Measurements from ENCODE around the gene MAZ.
"Not testable (repeated sequence)": the region's sequence is repeated elsewhere in the genome, so short reads cannot be mapped to it uniquely, and the experiment has no call there.

MAZ gene

DNA sequence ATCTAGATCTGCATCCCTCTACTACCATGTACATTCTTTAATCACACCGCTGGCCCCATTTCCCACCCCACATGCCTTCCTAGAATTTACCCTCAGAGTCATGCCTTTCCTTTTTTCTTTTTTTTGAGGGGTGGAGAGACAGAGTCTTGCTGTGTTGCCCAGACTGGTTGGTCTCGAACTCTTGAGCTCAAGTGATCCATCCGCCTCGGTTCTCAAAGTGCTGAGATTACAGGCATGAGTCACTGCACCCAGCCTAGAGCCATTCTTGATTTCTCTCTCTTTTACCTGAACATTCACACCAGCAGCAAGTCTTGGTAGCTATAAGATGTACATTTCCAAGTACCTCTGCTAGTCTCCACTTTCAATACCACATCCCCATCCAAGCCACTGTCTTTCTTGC, 11.8 kb downstream of the MAZ start:
- no peak for DNase-seq (ENCODE audit: low spot score in 2 of 2)
- peaks cover 22% of the 10 kb centered on the region for H3K4me1 ChIP-seq
- no peaks in the 10 kb centered on the region for H3K27me3 ChIP-seq (ENCODE audit: low read depth)
- H3K9me3 ChIP-seq = no peaks in the 10 kb centered on the region
- H3K36me3 ChIP-seq (replicated peaks) = peaks cover 36% of the 10 kb centered on the region
- in situ Hi-C loops (cut with MboI; ENCODE audit: low sequenced_read_pairs) = no loop called here
- H3K4me3 ChIP-seq = no peak overlapping the region

DNA sequence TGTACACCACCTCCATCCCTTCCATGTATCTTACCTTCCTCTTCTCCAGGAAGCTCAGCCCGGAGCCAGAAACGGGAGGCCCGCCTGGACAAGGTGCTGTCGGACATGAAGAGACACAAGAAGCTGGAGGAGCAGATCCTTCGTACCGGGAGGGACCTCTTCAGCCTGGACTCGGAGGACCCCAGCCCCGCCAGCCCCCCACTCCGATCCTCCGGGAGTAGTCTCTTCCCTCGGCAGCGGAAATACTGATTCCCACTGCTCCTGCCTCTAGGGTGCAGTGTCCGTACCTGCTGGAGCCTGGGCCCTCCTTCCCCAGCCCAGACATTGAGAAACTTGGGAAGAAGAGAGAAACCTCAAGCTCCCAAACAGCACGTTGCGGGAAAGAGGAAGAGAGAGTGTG, 13.2 kb downstream of the MAZ start:
- no peaks in the 10 kb centered on the region for H3K27me3 ChIP-seq (ENCODE audit: low read depth)
- no peak for DNase-seq (ENCODE audit: low spot score in 2 of 2)
- no peak overlapping the region for H3K4me3 ChIP-seq
- H3K36me3 ChIP-seq (replicated peaks) = peaks cover 36% of the 10 kb centered on the region
- H3K9me3 ChIP-seq = no peaks in the 10 kb centered on the region
- H3K4me1 ChIP-seq = peaks cover 21% of the 10 kb centered on the region
- in situ Hi-C loops (cut with MboI; ENCODE audit: low sequenced_read_pairs) = no loop called here

DNA sequence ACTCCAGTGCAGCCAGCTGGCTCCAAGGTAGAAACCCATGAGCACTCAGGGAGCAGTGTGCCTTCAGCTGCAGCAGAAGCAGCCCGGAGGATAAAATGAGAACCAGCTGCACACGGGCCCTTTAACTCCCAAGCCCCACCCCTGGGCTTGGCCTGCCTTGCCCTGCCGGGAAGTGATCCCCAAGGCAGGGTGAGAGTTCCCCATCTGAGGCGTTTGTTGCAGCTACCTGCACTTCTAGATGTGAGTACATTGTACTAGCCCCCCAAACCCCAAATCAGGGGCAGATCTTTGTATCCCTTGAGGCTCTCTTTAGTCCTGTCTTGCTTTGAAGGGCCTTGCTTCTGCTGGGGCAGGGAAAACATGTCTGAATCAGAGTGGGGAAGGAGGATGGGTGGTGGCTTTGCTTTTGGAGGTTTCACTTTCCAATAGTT, 14.0 kb downstream of the MAZ start, which contains the start of gene MVP:
TSS of gene MVP (plus strand) at position 192 of the 431 bp plus-strand sequence. CDS start 10,088 bp downstream, outside the sequence.
- in situ Hi-C loops (cut with MboI; ENCODE audit: low sequenced_read_pairs) = no loop called here
- peaks cover 16% of the 10 kb centered on the region for H3K4me1 ChIP-seq
- H3K36me3 ChIP-seq (replicated peaks) = peaks cover 36% of the 10 kb centered on the region
- H3K9me3 ChIP-seq = no peaks in the 10 kb centered on the region
- H3K27me3 ChIP-seq (ENCODE audit: low read depth) = no peaks in the 10 kb centered on the region
- peak in 1 of 2 experiments; percentile 53 for DNase-seq (ENCODE audit: low spot score in 2 of 2)
- peak within 1 kb of the TSS; percentile 20 for H3K4me3 ChIP-seq

DNA sequence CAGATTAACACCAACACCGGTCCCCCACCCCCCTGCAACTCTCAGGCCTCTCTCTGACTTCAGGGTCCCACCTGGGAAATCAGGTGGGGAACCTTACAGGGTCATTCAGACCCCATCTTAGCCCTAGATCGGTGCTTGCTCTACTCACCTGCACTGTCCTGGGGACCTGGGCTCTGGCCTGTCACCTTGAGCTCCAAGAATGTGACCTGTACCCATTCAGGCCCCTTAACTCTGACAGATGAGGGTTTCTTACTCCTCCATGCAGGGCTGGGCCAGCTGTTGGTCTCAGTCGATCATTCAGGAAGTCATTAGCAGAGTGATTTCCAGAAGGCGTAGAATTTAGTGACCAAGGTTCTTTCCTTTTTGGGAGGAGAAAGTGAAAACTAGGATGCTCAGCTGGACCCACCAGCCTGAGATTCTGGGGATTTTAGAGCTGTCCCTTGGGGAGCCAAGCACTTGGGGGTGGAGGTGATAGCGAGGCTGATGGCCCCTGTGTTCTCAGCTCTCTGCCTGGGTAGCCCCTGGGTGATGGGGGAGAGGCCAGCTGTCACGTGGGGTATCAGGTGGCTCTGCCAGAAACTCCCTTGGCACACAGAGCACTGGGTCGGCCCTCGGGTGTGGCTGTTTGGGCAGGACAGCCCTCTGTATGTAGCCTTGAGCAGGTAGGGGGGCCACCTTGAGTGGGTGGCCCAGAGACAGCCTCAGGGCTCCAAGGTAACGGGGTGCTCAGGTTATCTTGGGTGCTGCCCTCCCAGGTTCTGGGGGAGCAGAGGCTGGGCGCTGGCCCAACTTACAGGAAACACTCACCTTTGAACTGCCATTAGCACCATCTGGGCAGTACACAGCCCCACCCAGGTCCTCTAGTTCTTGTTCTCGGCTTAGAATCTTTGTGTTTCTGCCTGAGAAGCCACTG, 14.7 kb downstream of the MAZ start:
- in situ Hi-C loops (cut with MboI; ENCODE audit: low sequenced_read_pairs) = no loop called here
- Histone ChIP-seq H3K36me3 (replicated peaks) (peaks cover 36% of the 10 kb centered on the region), H3K4me1 (peaks cover 15% of the 10 kb centered on the region)

DNA sequence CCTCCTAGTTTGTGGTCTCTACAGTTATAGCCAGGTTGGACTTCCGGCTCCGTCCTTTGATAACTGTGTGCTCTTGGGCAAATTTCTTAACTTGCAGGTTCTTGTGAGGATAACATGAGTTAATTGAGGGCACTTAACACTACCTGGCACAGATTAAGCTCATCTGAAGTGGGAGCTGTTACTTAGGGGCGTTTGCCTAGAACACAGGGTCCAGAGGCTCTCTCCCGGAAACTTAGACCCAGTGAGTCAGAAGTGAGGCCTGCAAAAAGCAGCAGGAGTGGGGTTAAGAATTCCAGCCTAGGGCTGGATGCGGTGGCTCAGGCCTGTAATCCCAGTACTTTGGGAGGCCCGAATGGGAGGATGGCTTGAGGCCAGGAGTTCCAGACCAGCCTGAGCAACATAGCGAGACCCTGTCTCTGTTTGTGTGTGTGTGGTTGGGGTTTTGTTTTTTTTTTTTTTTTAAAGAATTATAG, 15.3 kb downstream of the MAZ start:
- peaks cover 36% of the 10 kb centered on the region for H3K36me3 ChIP-seq (replicated peaks)
- no peak for DNase-seq (ENCODE audit: low spot score in 2 of 2)
- no peak overlapping the region for H3K4me3 ChIP-seq
- H3K27me3 ChIP-seq (ENCODE audit: low read depth) = no peaks in the 10 kb centered on the region
- H3K4me1 ChIP-seq = peaks cover 15% of the 10 kb centered on the region
- in situ Hi-C loops (cut with MboI; ENCODE audit: low sequenced_read_pairs) = no loop called here
- no peaks in the 10 kb centered on the region for H3K9me3 ChIP-seq

More for the DNA sequence above, 14.7 kb downstream of the MAZ start:
- no peaks in the 10 kb centered on the region for H3K27me3 ChIP-seq (ENCODE audit: low read depth)
- DNase-seq (ENCODE audit: low spot score in 2 of 2) = no peak
- no peaks in the 10 kb centered on the region for H3K9me3 ChIP-seq
- peak overlapping the region; percentile 20; the same call in 1 of the 2 replicates for H3K4me3 ChIP-seq

DNA sequence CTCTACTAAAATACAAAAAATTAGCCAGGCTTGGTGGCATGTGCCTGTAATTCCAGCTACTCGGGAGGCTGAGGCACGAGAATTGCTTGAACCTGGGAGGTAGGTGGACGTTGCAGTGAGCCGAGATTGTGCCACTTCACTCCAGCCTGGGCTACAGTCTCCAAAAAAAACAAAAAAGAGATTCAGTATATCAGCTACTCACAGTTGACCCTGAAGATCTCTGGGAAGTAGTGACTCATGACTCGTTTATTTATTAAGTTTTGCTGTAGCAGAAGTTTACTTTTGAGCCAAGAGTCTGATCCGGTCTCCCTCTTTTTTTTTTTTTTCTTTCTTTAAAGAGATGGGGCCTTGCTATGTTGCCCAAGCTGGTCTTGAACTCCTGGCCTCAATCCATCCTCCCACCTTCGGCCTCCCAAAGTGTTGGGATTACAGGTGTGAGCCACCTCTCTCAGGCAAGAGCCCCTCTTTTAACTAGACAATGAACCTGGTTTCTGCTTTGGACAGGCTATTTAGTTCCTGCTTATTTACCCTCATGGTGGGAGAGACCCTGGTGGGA, 18.3 kb downstream of the MAZ start:
- Histone ChIP-seq H3K9me3 (no peaks in the 10 kb centered on the region), H3K27me3 (ENCODE audit: low read depth) (no peaks in the 10 kb centered on the region), H3K4me1 (peaks cover 9% of the 10 kb centered on the region; the same call in 1 of the 2 replicates), H3K4me3 (no peak overlapping the region), H3K36me3 (replicated peaks) (peaks cover 14% of the 10 kb centered on the region)
- DNase-seq (ENCODE audit: low spot score in 2 of 2) = no peak
- in situ Hi-C loops (cut with MboI; ENCODE audit: low sequenced_read_pairs) = no loop called here

DNA sequence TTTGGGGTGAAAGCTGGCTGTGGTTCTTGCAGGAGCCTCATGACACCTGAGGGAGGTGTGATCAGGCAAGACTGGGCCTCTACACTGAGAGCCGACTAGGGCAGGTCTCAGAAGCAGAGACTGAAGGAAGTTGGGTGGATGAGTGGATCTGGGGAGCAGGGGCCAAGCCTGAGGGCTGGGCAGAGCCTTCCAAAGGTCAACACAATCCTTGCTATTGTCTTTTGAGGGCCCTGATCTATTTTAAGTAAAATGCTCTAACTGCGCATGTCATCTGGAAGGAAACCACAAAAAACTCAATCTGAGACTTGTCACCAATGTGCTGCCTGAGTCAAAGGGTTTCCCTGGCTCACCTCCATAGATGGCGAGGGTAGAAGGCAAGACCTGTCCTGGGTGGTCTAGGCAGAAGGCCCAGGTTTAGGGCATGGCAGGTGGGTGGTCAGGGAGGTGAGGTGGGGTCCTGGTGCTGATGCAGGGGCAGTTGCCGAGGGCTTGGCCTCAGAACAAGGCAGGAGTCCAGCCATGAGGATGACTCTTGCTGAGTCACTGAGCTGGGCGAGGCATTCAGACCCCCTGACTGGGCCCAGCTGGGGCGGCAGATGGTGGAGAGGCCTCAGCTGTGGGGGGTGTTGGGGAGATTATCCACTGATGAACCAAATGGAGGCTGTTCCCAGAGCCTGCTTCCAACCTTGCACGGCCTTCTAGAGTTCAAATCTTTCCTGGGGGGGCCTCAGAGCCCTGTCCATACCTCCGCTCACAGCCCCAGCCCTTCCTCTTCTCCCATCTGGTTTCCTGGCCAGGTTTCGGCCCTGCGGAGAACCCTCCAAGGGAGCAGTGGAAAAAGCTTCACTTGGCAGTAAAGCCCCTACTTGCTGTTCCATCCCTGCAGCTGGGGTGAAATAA, 19.1 kb downstream of the MAZ start:
- H3K36me3 ChIP-seq (replicated peaks) = peaks cover 7% of the 10 kb centered on the region
- no peaks in the 10 kb centered on the region for H3K9me3 ChIP-seq
- in situ Hi-C loops (cut with MboI; ENCODE audit: low sequenced_read_pairs) = no loop called here
- DNase-seq (ENCODE audit: low spot score in 2 of 2) = no peak
- no peak overlapping the region for H3K4me3 ChIP-seq
- H3K27me3 ChIP-seq (ENCODE audit: low read depth) = no peaks in the 10 kb centered on the region
- H3K4me1 ChIP-seq = peaks cover 2% of the 10 kb centered on the region; the same call in 1 of the 2 replicates

DNA sequence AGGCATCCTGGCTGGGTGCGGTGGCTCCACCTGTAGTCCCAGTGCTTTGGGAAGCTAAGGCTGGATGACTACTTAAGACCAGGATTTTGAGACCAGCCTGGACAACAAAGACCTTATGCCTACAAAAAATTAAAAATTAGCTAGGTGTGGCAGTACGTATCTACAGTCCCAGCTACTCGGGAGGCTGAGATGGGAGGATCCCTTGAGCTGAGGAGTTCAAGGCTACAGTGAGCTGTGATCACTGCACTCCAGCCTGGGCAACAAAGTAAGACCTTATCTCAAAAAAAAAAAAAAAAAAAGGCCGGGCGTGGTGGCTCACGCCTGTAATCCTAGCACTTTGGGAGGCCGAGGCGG, 20.0 kb downstream of the MAZ start:
- H3K4me1 ChIP-seq = 0 out of 2 replicates have a peak, but pooled peaks cover 2% of the 10 kb centered on the region
- no peak overlapping the region for H3K4me3 ChIP-seq

DNA sequence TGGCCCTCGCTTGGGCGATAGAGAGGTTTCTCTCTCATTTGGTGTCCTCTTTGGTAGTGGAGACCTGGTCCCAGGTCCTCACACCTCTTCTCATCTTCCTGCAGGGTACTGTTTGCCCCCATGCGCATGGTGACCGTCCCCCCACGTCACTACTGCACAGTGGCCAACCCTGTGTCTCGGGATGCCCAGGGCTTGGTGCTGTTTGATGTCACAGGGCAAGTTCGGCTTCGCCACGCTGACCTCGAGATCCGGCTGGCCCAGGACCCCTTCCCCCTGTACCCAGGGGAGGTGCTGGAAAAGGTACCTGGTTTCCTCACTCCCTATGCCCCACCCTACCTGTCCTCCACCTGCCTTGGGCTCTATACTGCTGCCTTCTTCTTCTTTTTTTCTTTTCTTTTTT, 24.4 kb downstream of the MAZ start:
- in situ Hi-C loops (cut with MboI; ENCODE audit: low sequenced_read_pairs) = no loop called here
- Histone ChIP-seq H3K27me3 (ENCODE audit: low read depth) (no peaks in the 10 kb centered on the region), H3K36me3 (replicated peaks) (no peaks in the 10 kb centered on the region), H3K4me3 (no peak overlapping the region), H3K9me3 (no peaks in the 10 kb centered on the region), H3K4me1 (0 out of 2 replicates have a peak, but pooled peaks cover 2% of the 10 kb centered on the region)
- DNase-seq (ENCODE audit: low spot score in 2 of 2) = no peak

More for the DNA sequence above, 20.0 kb downstream of the MAZ start:
- no peak for DNase-seq (ENCODE audit: low spot score in 2 of 2)
- H3K36me3 ChIP-seq (replicated peaks) = no peaks in the 10 kb centered on the region; the same call in 1 of the 2 replicates
- H3K9me3 ChIP-seq = no peaks in the 10 kb centered on the region
- in situ Hi-C loops (cut with MboI; ENCODE audit: low sequenced_read_pairs) = no loop called here
- H3K27me3 ChIP-seq (ENCODE audit: low read depth) = no peaks in the 10 kb centered on the region

DNA sequence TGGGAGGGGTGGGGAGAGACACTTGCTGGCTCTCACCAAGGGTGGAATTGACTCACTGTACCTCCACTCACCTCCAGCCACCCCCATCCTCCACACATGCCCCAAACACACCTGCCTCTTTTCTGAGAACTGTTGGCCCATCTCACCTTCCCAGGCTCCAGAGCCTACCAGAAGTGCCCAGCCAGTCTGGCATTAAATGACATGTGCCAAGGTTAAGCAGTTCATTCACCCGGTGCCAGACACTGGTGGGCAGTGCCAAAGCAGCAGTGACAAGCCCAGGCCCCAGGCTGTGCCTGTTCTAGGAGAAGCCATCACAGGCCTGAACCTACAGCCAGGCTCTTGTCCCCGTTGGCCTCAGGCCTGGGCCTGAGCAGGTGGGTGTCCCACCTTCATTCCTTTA, 25.2 kb downstream of the MAZ start:
- DNase-seq (ENCODE audit: low spot score in 2 of 2) = no peak
- H3K36me3 ChIP-seq (replicated peaks) = no peaks in the 10 kb centered on the region
- 0 out of 2 replicates have a peak, but pooled peaks cover 2% of the 10 kb centered on the region for H3K4me1 ChIP-seq
- H3K27me3 ChIP-seq (ENCODE audit: low read depth) = no peaks in the 10 kb centered on the region
- H3K9me3 ChIP-seq = no peaks in the 10 kb centered on the region
- in situ Hi-C loops (cut with MboI; ENCODE audit: low sequenced_read_pairs) = no loop called here
- H3K4me3 ChIP-seq = no peak overlapping the region

DNA sequence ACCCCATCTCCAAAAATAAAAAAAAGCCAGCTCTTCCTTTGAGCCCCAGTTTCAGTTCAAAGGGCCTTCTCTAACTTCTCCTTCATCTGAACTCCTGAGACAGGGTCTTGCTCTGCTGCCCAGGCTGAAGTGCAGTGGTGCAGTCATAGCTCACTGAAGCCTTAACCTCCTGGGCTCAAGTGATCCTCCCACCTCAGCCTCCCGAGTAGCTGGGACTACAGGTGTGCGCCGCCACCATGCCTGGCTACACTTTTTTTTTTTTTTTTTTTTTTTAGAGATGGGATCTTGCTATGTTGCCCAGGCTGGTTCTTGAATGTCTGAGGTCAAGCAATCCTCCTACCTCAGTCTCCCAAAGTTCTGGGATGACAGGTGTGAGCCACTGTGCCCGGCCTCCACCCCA, 26.9 kb downstream of the MAZ start:
- H3K27me3 ChIP-seq (ENCODE audit: low read depth); DNase-seq (ENCODE audit: low spot score in 2 of 2); H3K36me3 ChIP-seq (replicated peaks); H3K4me3 ChIP-seq; H3K4me1 ChIP-seq; H3K9me3 ChIP-seq; in situ Hi-C loops (cut with MboI; ENCODE audit: low sequenced_read_pairs): not testable (repeated sequence)

DNA sequence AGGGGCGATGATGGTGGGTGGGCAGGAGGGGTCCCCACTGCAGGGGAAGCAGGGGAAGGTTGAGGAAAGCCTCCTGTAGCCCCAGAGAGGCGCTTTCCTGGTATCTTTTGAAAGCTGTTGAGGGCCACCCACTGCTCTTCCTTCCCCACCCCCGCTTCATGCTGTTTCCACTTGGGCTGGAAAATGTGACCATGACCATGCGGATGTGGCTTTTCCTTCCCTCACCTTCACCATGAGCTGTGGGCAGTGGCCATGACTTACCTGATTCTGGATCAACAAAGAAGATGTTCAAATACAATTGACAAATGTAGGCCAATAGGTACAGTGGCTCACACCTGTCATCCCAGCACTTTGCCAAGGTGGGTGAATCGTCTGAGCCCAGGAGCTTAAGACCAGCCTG, 27.8 kb downstream of the MAZ start:
- Histone ChIP-seq H3K27me3 (ENCODE audit: low read depth) (no peaks in the 10 kb centered on the region), H3K36me3 (replicated peaks) (no peaks in the 10 kb centered on the region), H3K4me1 (0 out of 2 replicates have a peak, but pooled peaks cover 2% of the 10 kb centered on the region), H3K4me3 (no peak overlapping the region), H3K9me3 (no peaks in the 10 kb centered on the region)
- DNase-seq (ENCODE audit: low spot score in 2 of 2) = no peak
- in situ Hi-C loops (cut with MboI; ENCODE audit: low sequenced_read_pairs) = no loop called here

DNA sequence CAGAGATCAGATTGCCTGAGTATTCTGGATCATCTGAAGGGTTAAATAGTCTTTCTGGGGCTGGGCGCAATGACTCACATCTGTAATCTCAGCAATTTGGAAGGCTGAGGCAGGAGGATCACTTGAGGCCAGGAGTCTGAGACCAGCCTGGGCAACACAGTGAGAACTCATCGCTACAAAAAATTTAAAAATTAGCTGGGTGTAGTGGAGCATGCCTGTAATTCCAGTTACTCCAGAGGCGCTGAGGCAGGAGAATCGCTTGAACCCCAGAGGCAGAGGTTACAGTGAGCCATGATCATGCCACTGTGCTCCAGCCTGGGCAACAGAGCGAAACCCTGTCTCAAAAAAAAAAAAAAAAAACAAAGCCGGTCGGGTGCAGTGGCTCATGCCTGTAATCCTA, 29.6 kb downstream of the MAZ start:
- no peaks in the 10 kb centered on the region for H3K36me3 ChIP-seq (replicated peaks)
- in situ Hi-C loops (cut with MboI; ENCODE audit: low sequenced_read_pairs) = no loop called here

More for the DNA sequence above, 29.6 kb downstream of the MAZ start:
- DNase-seq (ENCODE audit: low spot score in 2 of 2) = no peak
- H3K4me3 ChIP-seq = no peak overlapping the region
- H3K27me3 ChIP-seq (ENCODE audit: low read depth) = no peaks in the 10 kb centered on the region
- no peaks in the 10 kb centered on the region for H3K9me3 ChIP-seq
- H3K4me1 ChIP-seq = no peaks in the 10 kb centered on the region

Data from HAP-1 (cell line).